GM19099 (cell line): ENCODE data around the gene LMO7.

Experiments used
- POLR2A ChIP-seq: IDR thresholded peaks from 3 replicates; pipeline ENCODE4 v1.6.1; 2011; ENCODE audit warnings: low read depth; ENCODE audit not compliant: insufficient read length; ENCODE audit errors: extremely low read depth

Gene LMO7

DNA sequence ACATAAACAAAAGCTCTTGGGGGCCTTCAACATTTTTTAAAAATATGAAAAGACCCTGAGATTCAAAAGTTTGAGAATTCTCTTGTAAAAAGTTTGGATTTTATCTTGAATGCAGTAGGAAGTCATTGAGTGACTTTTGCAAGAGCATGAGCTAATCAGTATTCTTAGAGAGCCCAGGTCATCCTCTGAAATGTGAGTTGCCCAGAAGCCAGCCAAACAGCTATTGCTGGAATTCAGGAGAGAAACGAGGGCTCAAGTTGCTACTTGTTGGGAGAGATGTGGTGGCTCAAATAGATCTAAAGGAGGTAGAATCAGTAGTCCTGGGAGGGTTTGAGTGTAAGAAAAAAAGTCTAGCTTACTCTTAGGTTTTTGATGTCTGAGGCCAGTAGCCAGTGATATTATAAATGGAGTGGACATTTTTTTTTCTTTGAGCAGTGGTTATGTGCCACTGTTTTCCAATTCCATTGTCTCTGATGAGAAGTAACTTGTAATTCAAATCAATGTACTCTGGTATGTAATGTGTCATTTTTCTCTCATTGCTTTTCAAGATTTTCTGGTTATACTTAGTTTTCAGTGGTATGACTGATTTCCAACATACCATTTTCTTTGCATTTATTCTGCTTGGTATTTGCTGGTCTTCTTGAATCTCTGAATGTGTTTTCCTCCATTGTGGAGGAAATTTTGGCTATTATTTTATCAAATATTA lies 30.7 kb downstream of the LMO7 start:
- no peak for TF ChIP-seq POLR2A

DNA sequence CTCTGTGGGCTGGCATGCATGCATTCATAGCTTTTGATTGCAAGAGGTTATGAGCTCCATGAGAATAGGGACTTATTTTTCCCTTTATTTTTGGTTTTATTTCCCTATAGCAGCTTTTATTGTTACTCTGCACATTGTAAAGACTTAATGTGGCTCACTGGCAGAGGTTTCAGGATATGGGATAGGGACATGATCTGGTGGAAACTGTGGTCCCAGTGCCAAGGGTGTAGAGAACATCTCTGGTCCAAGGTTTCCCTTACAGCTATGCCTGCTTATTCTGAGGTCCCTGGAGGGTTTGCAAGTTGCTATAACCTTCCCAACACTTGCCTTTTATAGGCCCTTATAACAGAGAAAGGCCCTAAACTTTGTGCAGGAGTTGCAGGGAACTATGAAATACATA lies 33.6 kb downstream of the LMO7 start:
- no peak for TF ChIP-seq POLR2A

DNA sequence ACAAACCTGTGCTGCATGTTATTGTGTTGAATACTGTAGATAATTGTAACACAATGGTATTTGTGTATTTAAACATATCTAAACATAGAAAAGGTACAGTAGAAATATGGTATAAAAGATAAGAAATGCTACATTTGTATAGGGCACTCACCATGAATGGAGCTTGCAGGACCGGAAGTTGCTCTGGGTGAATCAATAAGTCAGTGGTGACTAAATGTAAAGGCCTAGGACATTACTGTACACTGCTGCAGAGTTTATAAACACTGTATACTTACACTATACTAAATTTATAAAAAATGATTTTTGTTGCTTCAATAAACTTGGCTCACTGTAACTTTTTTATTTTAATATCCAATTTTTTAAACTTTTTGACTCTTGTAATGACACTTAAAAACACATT lies 34.4 kb downstream of the LMO7 start:
- no peak for TF ChIP-seq POLR2A

DNA sequence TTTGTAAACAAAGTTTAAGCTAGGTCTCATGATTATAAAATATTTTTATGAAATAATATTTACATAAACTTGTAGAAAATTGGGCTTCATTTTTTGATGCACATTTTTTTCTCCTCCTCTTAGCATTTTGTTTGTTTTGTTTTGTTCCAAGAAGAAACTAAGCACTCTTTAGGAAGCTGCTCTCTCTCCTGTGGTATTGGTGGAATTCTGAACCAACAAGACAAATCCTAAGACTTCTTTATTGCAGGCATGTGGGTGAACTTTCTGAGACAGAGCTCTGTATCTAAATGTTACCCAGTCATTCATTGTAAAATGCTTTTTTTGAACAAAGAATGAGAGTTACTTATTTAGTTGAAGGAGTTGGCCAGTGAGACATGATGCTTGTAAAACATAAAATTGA lies 39.3 kb downstream of the LMO7 start:
- no peak for TF ChIP-seq POLR2A

DNA sequence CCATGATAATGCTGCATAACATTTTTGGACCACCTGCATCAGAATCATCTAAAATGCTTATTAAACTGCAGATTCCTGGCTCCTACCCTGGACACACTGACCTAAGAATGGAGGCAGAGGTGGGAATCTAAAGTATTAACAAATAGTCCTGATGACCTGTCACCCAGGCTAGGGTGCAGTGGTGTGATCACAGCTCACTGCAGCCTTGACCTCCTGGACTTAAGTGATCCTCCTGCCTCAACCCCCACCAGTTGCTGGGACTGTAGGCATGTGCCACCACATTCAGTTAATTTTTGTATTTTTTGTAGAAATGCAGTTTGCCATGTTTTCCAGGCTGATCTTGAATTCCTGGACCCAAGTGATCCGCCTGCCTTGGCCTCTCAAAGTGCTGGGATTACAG lies 43.3 kb downstream of the LMO7 start:
- no peak for TF ChIP-seq POLR2A

DNA sequence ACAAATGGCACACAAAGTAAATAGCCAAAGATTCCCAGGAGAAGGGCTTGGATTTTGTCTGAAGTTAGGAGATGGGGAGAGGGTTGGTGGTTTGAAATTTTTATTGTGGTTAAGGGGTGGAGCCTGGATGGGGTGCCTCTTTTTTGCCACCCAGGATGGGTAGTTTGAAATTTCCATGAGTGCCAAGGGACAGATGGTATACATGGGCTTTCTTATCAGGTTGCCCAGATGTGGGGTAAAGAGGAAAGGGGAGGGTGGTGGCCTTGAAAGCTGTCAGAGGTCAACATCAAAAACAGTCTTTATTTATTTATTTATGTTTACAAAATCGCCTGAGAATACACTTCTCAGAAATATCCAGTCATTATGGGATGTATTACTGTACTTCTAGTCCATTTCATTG lies 46.2 kb downstream of the LMO7 start:
- TF ChIP-seq POLR2A: no peak

DNA sequence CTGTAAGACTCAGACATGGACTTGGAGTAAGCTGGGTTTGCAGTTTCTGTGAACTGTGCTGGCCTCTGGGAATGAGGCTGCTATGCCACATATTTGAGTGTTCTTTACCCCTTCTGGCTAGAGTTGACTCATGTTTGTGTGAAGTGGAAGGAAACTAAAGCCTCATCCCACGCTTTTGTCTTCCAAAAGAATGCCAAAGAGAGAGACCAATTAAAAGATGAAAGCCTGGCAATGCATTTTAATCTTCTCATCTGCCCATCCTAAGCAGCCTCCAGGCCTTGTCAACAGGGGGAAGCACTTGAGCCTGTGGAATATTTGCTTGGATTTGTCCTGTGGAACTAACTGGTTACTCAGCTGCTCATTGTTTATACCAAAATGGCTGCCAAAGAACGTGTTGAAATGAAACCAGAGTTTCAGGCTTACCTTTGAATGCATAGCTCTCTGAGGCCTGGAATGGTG lies 49.1 kb downstream of the LMO7 start:
- no peak for TF ChIP-seq POLR2A

DNA sequence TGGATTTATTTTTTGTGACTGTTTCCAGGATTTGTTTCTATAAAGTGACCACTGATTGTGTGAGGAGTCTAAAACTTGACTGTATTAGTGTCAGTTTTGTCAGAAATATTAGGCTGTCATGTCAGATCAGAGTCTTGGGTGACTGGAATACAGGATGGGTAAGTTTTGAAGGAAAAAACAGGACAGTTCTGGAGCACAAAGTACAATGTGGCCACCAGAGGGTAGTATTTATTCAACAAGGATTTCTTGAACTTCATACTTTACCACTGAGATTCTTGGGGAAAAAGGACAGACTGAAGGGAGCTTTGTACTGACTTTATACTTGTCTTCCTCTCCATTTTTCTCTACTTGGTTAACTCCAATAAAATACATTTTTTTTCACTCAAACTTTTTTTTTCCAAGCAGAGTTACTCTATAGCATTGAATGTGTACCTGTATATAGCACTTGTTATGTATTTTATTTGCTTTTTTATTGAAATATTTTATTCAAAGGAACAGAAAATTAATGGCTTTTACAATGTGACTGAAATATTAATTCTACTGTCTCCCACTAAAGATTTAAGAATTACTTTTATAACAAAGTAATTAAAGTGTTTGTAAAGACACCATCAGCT lies 51.1 kb downstream of the LMO7 start:
- TF ChIP-seq POLR2A: no peak

DNA sequence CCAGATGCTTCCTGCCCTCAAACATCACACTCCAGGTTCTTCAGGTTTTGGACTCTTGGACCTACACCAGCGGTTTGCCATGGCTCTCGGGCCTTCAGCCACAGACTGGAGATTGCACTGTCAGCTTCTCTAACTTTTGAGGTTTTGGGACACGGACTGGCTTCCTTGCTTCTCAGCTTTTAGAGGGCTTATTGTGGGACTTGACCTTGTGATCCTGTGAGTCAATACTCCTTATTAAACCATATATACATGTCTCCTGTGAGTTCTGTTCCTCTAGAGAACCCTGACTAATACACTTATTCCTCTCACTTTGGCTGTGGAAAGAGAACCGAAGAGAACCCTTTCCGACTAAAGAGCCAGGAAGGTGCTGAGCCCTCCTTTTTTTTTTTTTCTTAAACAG lies 53.6 kb downstream of the LMO7 start:
- TF ChIP-seq POLR2A: no peak

DNA sequence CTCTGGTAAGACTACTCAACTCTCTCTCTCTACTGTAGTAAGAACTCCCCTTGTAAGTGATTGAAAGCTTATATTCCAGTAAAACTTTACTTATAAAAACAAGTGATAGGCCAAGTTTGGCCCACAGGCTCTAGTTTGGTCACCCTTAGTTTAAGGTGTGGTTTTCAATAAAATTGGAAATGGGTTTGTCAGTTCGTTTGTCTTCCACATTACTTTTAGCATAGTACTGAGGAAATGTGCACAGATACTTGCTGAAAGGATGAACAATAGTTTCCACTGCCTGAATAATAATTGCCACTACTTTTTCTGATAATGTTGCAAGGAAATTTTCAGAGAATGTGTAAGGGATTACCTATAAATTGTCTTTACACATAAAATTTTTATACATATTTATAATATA lies 54.5 kb downstream of the LMO7 start:
- no peak for TF ChIP-seq POLR2A

DNA sequence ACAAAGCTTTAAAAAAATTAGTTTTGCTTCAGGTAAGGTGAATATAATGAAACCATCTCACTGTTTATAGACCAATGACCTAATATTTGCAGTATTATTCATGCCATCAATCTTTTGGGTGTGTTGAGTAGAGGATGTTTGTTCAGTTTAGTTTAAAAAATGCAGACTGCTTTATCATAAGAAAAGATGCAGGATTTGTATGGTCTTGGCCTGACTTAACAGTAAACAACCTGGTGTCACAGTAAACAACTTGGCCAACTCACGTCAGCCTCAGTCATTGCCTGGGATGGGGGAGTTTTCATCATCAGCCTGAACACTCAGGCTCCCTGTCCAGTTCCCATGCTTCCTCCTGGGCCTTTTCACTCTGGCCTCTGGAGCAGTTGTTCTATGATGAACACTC lies 55.1 kb downstream of the LMO7 start:
- no peak for TF ChIP-seq POLR2A

DNA sequence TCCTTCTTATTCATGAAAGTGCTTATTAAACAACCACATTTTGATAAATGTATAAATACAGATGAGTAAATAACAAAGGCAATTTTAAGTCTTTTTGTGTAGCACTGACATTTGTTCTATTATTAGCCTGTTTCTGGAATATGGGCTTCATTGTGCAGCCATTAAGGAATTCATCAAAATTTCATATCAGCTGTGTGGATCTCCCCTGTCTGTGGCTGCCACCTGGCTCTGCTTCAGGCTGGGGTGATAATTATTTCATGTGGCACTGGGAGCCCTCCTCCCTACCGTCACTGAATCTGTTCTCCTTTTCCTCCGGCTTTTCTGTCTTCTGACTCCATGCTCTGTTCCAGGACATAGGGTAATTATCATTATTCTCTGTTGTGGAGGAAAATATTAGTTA lies 57.1 kb downstream of the LMO7 start:
- no peak for TF ChIP-seq POLR2A

DNA sequence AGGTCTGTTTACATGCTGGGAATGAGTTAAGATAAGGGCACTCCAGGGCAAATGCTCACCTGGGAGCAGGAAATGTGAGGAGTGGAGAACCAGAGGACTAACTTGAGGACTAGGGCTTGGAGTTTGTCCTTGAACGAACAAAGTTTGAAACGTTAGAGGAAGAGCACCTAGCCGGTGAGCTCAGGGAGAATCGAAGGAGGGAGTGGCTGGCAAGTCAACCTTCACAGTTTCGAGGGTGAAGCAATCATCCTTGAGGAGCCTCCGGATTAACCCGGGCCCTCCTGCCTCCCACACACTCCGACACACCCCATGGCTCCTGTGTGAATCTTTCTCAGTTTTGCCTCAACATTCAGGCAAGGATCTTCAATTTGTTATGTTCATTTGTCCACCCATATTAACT lies 58.6 kb downstream of the LMO7 start:
- TF ChIP-seq POLR2A: no peak

DNA sequence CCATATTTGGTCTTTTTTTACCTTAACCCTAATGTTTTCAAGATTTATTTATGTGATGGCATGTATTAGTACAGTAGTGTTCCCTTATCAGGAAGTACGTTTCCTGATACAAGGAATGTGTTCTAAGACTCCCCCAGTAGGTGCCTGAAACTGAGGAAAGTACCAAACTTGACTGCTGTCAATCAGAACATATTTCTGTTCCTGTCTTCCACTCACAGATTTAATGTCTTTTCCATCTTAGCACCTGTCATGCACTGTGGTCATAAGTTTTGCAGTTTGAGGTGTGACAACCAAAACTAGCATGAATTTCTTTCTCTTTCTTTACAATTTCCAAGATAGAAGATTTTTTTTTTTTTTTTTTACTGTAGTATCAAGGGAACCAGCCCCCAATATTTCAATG lies 62.9 kb downstream of the LMO7 start:
- TF ChIP-seq POLR2A: no peak

DNA sequence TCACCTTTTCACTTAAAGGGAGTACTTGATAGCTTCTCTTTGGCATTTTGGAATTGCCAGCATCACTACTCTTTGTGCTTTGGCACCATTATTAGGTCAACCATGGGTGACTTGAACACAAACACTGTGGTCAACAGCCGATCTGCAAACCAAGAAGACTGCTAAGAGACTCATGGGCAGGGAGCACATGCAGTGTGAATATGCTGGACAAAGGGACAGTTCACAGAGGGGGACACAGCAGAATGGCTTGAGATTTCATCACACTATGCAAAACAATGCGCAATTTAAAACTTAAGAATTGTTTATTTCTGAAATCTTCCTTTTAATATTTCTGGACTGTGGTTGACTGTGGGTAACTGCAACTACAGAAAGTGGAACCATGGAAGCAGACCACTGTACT lies 64.4 kb downstream of the LMO7 start:
- no peak for TF ChIP-seq POLR2A

DNA sequence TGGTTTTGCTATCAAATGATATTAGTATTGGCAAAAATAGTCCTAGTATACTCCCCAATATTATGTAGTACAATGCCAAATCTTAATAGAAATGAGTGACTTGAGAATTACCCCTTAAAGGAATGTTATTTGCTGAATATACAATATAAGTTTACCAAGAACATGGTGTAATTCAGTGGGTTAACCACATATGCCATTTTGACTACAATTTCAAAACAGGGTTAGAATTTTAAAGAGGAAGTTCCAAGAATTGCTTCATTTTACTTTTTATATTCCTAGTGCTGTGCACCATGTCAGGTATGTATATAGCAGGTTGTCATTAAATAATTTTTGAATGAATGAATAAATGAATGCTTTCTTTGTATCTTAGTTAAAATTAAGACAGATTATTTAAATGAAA lies 66.3 kb downstream of the LMO7 start:
- no peak for TF ChIP-seq POLR2A

DNA sequence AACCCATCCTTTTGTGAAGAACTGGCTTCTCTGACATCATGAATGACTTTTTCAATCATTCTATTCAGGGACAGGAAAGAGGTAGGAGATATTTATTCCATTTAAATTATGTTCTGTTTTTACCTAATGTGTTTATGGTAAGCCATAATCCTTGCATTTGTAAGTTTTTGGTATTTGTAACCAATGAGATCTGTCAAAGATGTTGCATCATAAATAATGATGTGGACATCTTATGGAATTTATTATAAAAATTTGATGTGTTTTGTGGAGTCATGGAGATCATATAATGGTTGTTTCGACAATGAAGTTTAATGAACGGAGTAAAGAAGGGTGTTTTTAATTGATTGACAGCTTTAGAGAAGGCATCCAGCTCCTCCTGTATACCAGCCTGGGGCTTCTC lies 67.6 kb downstream of the LMO7 start:
- TF ChIP-seq POLR2A: no peak
